Large intestine (tissue), 3 donors: ENCODE data around the gene FBXO41. TPM values are rescaled to one million over a fixed set of nuclear protein-coding genes. Genes with fewer than 3 reads are reported as not detected.

Experiments
- DNase-seq, 2 donors: peaks; one replicate each; pipeline versions ENCODE4 v3.0.0 to v3.0.0-alpha.2; 2013
- H3K27ac ChIP-seq: one replicate; pipeline ENCODE4 v1.5.1; 2013; ENCODE audit warnings: low read length
- H3K27me3 ChIP-seq: 2 replicates; pipeline ENCODE4 v1.6.1; 2013; ENCODE audit warnings: low read length; ENCODE audit not compliant: control insufficient read depth, insufficient read depth
- H3K36me3 ChIP-seq: 2 replicates; pipeline ENCODE4 v1.6.1; 2013; ENCODE audit warnings: low read length; ENCODE audit not compliant: control insufficient read depth, insufficient read depth
- H3K4me1 ChIP-seq: one replicate; pipeline ENCODE4 v1.6.1; 2013; ENCODE audit warnings: low read length; ENCODE audit not compliant: control insufficient read depth, insufficient read depth
- H3K4me3 ChIP-seq: one replicate; pipeline ENCODE4 v1.5.1; 2013; ENCODE audit warnings: low read length
- H3K9me3 ChIP-seq: one replicate; pipeline ENCODE4 v1.6.1; 2013; ENCODE audit warnings: mild to moderate bottlenecking, low read depth, low read length, moderate library complexity; ENCODE audit not compliant: control insufficient read depth
- WGBS: methylation state at CpG from one replicate; pipeline ENCODE4 v1.1.5; 2013; ENCODE audit warnings: low lambda C conversion rate; ENCODE audit not compliant: insufficient coverage; 5-methylcytosine and 5-hydroxymethylcytosine counted together
- polyA plus RNA-seq: library from polyadenylated mRNA; unstranded; fragments of 120-200 nt; gene quantifications from one replicate; pipeline ENCODE4 v1.2.1, GENCODE V29; 2013

Gene FBXO41
- polyA plus RNA-seq, 1 donor = 2.4 TPM

GRCh38 chr2:73212098-73212447, 72.2 kb downstream of the FBXO41 start:
- H3K4me1 ChIP-seq = peaks cover 6% of the 10 kb centered on the region
- no CpG with 5 or more reads among the region's 7 CpGs for WGBS
- H3K4me3 ChIP-seq = no peak overlapping the region
- no peak overlapping the region for H3K27ac ChIP-seq
- H3K27me3 ChIP-seq = no peaks in the 10 kb centered on the region
- H3K9me3 ChIP-seq = no peaks in the 10 kb centered on the region
- DNase-seq = no peak
- no peaks in the 10 kb centered on the region for H3K36me3 ChIP-seq

GRCh38 chr2:73210696-73211095, 73.6 kb downstream of the FBXO41 start:
- DNase-seq = no peak
- no CpG with 5 or more reads among the region's 6 CpGs for WGBS
- Histone ChIP-seq H3K4me3 (no peak overlapping the region), H3K27me3 (peaks cover 3% of the 10 kb centered on the region), H3K4me1 (peaks cover 6% of the 10 kb centered on the region), H3K36me3 (no peaks in the 10 kb centered on the region), H3K9me3 (no peaks in the 10 kb centered on the region), H3K27ac (no peak overlapping the region)

GRCh38 chr2:73210019-73210418, 74.3 kb downstream of the FBXO41 start:
- H3K9me3 ChIP-seq = no peaks in the 10 kb centered on the region
- peaks cover 9% of the 10 kb centered on the region for H3K27me3 ChIP-seq
- no peak overlapping the region for H3K27ac ChIP-seq
- peaks cover 2% of the 10 kb centered on the region for H3K4me1 ChIP-seq
- H3K36me3 ChIP-seq = no peaks in the 10 kb centered on the region
- 50% methylated on average over 2 of the region's 4 CpGs for WGBS
- DNase-seq = no peak
- H3K4me3 ChIP-seq = no peak overlapping the region

GRCh38 chr2:73208258-73208657, 76.0 kb downstream of the FBXO41 start:
- Histone ChIP-seq H3K36me3 (no peaks in the 10 kb centered on the region), H3K4me1 (peaks cover 2% of the 10 kb centered on the region), H3K9me3 (peaks cover under 1% of the 10 kb centered on the region), H3K27ac (no peak overlapping the region), H3K27me3 (peaks cover 24% of the 10 kb centered on the region), H3K4me3 (no peak overlapping the region)
- DNase-seq = no peak
- no CpG with 5 or more reads among the region's 3 CpGs for WGBS

- H3K4me1 ChIP-seq = peaks cover 6% of the 10 kb centered on the region
- DNase-seq = no peak
- no peak overlapping the region for H3K27ac ChIP-seq
- peaks cover 3% of the 10 kb centered on the region for H3K9me3 ChIP-seq
- no CpG with 5 or more reads among the region's 6 CpGs for WGBS
- H3K36me3 ChIP-seq = no peaks in the 10 kb centered on the region
- H3K27me3 ChIP-seq = peaks cover 48% of the 10 kb centered on the region
- no peak overlapping the region for H3K4me3 ChIP-seq
These were observed 78.7 kb downstream of the FBXO41 start for GRCh38 chr2:73205611-73206010.

Other genes starting within 250 kb of the FBXO41 start
- 20.0 TPM for gene SFXN5, start 212.8 kb downstream of the FBXO41 start, polyA plus RNA-seq
- 21.4 TPM for gene RAB11FIP5, start 171.5 kb downstream of the FBXO41 start, polyA plus RNA-seq
- gene NOTO, start 81.9 kb downstream of the FBXO41 start, polyA plus RNA-seq = 0.01 TPM
- gene SMYD5, start 70.2 kb downstream of the FBXO41 start, polyA plus RNA-seq = 24.5 TPM
- gene PRADC1, start 51.2 kb downstream of the FBXO41 start, polyA plus RNA-seq = 13.5 TPM
- 169 TPM for gene CCT7, start 50.2 kb downstream of the FBXO41 start, polyA plus RNA-seq
- 0.04 TPM for gene EGR4, start 9.1 kb upstream of the FBXO41 start, polyA plus RNA-seq
- 22.5 TPM for gene ALMS1, start 101.4 kb upstream of the FBXO41 start, polyA plus RNA-seq